Measurements from ENCODE around the gene TSPAN18. TPM values are rescaled to one million over a fixed set of nuclear protein-coding genes. Genes with fewer than 3 reads are reported as not detected.

The TSPAN18 gene
- total RNA-seq, 6 donors from 2014 or later = 8.2 to 48.6 (median 17.5) TPM

GRCh38 chr11:44798607-44798972 is 71.8 kb downstream of the TSPAN18 start:
- TF ChIP-seq POLR2A (IDR thresholded peaks at IDR 0.05) = no peak
- Histone ChIP-seq H3K4me1 (no peaks in the 10 kb centered on the region), H3K27me3 (no peaks in the 10 kb centered on the region), H3K27ac (no peak overlapping the region), H3K4me3 (no peak overlapping the region), H3K36me3 (no peaks in the 10 kb centered on the region), H3K9me3 (no peaks in the 10 kb centered on the region)
- ATAC-seq (ENCODE audit: low FRiP score in 2 of 2) = no peak
- DNase-seq = no peak

GRCh38 chr11:44799012-44799411 is 72.2 kb downstream of the TSPAN18 start:
- ATAC-seq (ENCODE audit: low FRiP score in 2 of 2) = no peak
- DNase-seq = no peak
- Histone ChIP-seq H3K4me3 (no peak overlapping the region), H3K36me3 (no peaks in the 10 kb centered on the region), H3K27me3 (no peaks in the 10 kb centered on the region), H3K9me3 (no peaks in the 10 kb centered on the region), H3K4me1 (no peaks in the 10 kb centered on the region), H3K27ac (no peak overlapping the region)
- no peak for TF ChIP-seq CTCF (IDR thresholded peaks at IDR 0.05)
- no peak for TF ChIP-seq POLR2A (IDR thresholded peaks at IDR 0.05)
- no peak for TF ChIP-seq POLR2AphosphoS5 (IDR thresholded peaks at IDR 0.05)
- TF ChIP-seq EP300 (IDR thresholded peaks at IDR 0.05) = no peak
- 77 to 79% methylated on average over 10 of the region's 10 CpGs for WGBS, 2 donors

- no peak overlapping the region for H3K27ac ChIP-seq
- H3K4me1 ChIP-seq = no peaks in the 10 kb centered on the region
- H3K4me3 ChIP-seq = no peak overlapping the region
- ATAC-seq (ENCODE audit: low FRiP score in 2 of 2) (no peak), DNase-seq (no peak)
- no peak for TF ChIP-seq POLR2AphosphoS5 (IDR thresholded peaks at IDR 0.05)
- no peak for TF ChIP-seq EP300 (IDR thresholded peaks at IDR 0.05)
- TF ChIP-seq POLR2A (IDR thresholded peaks at IDR 0.05) = no peak
- no peak for TF ChIP-seq CTCF (IDR thresholded peaks at IDR 0.05)
- H3K36me3 ChIP-seq = no peaks in the 10 kb centered on the region
- H3K27me3 ChIP-seq = no peaks in the 10 kb centered on the region
- no peaks in the 10 kb centered on the region for H3K9me3 ChIP-seq
Observed at GRCh38 chr11:44802347-44802746, 75.6 kb downstream of the TSPAN18 start.

GRCh38 chr11:44803009-44803408 is 76.2 kb downstream of the TSPAN18 start:
- TF ChIP-seq POLR2AphosphoS5 (IDR thresholded peaks at IDR 0.05) = no peak
- TF ChIP-seq POLR2A (IDR thresholded peaks at IDR 0.05) = no peak
- no peak for TF ChIP-seq CTCF (IDR thresholded peaks at IDR 0.05)
- TF ChIP-seq EP300 (IDR thresholded peaks at IDR 0.05) = no peak

GRCh38 chr11:44804449-44805437 is 78.0 kb downstream of the TSPAN18 start:
- 67 to 71% methylated on average over 14 of the region's 14 CpGs for WGBS, 2 donors
- ATAC-seq (ENCODE audit: low FRiP score in 2 of 2) = peak in 1 of 2 donors; percentile 80
- Histone ChIP-seq H3K9me3 (no peaks in the 10 kb centered on the region), H3K4me3 (no peak overlapping the region), H3K36me3 (no peaks in the 10 kb centered on the region), H3K27me3 (no peaks in the 10 kb centered on the region), H3K4me1 (no peaks in the 10 kb centered on the region), H3K27ac (no peak overlapping the region)
- TF ChIP-seq POLR2AphosphoS5 (IDR thresholded peaks at IDR 0.05) (no peak), POLR2A (IDR thresholded peaks at IDR 0.05) (no peak)
- DNase-seq = no peak

More at GRCh38 chr11:44803009-44803408, 76.2 kb downstream of the TSPAN18 start:
- WGBS, 2 donors = 73 to 83% methylated on average over 3 of the region's 3 CpGs
- Histone ChIP-seq H3K27ac (no peak overlapping the region), H3K4me1 (no peaks in the 10 kb centered on the region), H3K4me3 (no peak overlapping the region), H3K36me3 (no peaks in the 10 kb centered on the region), H3K9me3 (no peaks in the 10 kb centered on the region), H3K27me3 (no peaks in the 10 kb centered on the region)
- ATAC-seq (ENCODE audit: low FRiP score in 2 of 2) (no peak), DNase-seq (no peak)

GRCh38 chr11:44805596-44805995 is 78.8 kb downstream of the TSPAN18 start:
- no peak for TF ChIP-seq POLR2AphosphoS5 (IDR thresholded peaks at IDR 0.05)
- no peak for TF ChIP-seq CTCF (IDR thresholded peaks at IDR 0.05)
- TF ChIP-seq POLR2A (IDR thresholded peaks at IDR 0.05) = no peak
- no peak for TF ChIP-seq EP300 (IDR thresholded peaks at IDR 0.05)
- ATAC-seq (ENCODE audit: low FRiP score in 2 of 2) (no peak), DNase-seq (no peak)
- Histone ChIP-seq H3K9me3 (no peaks in the 10 kb centered on the region), H3K4me3 (no peak overlapping the region), H3K36me3 (no peaks in the 10 kb centered on the region), H3K27me3 (no peaks in the 10 kb centered on the region), H3K27ac (no peak overlapping the region), H3K4me1 (no peaks in the 10 kb centered on the region)
- WGBS, 2 donors = 67 to 84% methylated on average over 6 of the region's 6 CpGs
